CD14-positive monocyte (primary cell): ENCODE data around the gene MBD5. TPM values are rescaled to one million over a fixed set of nuclear protein-coding genes. Genes with fewer than 3 reads are reported as not detected.

Source experiments
- DNase-seq, 3 donors: peaks; one replicate each; pipeline ENCODE4 v3.0.0-alpha.2; 2011 to 2022
- H2AFZ ChIP-seq: 2 replicates; pipeline ENCODE4 v1.6.0; 2012; ENCODE audit warnings: mild to moderate bottlenecking, low read depth, low read length, inconsistent platforms; ENCODE audit not compliant: insufficient read depth, poor library complexity, severe bottlenecking
- H3K27ac ChIP-seq, 2 donors: 1 replicate in 1 of 2; 2 replicates in 1 of 2; pipeline ENCODE4 v1.5.1; 2012 to 2013; ENCODE audit warnings: low read length in 2 of 2, control low read depth in 1 of 2, inconsistent platforms in 1 of 2, low read depth in 1 of 2, mild to moderate bottlenecking in 1 of 2
- H3K27me3 ChIP-seq, 2 donors: one replicate each; pipeline versions ENCODE4 v1.6.0 to v1.6.1; 2011 to 2013; ENCODE audit warnings: low read length in 2 of 2; ENCODE audit not compliant: control insufficient read depth in 2 of 2, insufficient read depth in 2 of 2
- H3K36me3 ChIP-seq, 2 donors: replicated peaks in 1 of 2; 1 replicate in 1 of 2; 2 replicates in 1 of 2; pipeline versions ENCODE4 v1.5.1 to v1.6.1; 2012 to 2013; ENCODE audit warnings: low read length in 2 of 2, control low read depth in 1 of 2, inconsistent platforms in 1 of 2, mild to moderate bottlenecking in 1 of 2; ENCODE audit not compliant: insufficient read depth in 2 of 2, control insufficient read depth in 1 of 2
- H3K4me1 ChIP-seq, 2 donors: 1 replicate in 1 of 2; 2 replicates in 1 of 2; pipeline versions ENCODE4 v1.5.1 to v1.6.1; 2012 to 2013; ENCODE audit warnings: low read length in 2 of 2, control low read depth in 1 of 2, inconsistent platforms in 1 of 2, mild to moderate bottlenecking in 1 of 2, moderate library complexity in 1 of 2; ENCODE audit not compliant: insufficient read depth in 2 of 2, control insufficient read depth in 1 of 2
- H3K4me2 ChIP-seq: replicated peaks from 2 replicates; pipeline ENCODE3; 2012; ENCODE audit warnings: low read length, moderate library complexity, mild to moderate bottlenecking; ENCODE audit not compliant: poor library complexity, severe bottlenecking; ENCODE audit errors: extremely low read depth
- H3K4me3 ChIP-seq, 3 experiments: fragments of 200-600 bp in 1 of 3; sonication (generic) in 1 of 3; replicated peaks in 1 of 3; 1 replicate in 2 of 3; 2 replicates in 1 of 3; pipeline ENCODE4 v1.5.1; 2011 to 2013; ENCODE audit warnings: low read length in 3 of 3, mild to moderate bottlenecking in 3 of 3, control low read depth in 2 of 3, low read depth in 2 of 3, inconsistent platforms in 1 of 3, moderate library complexity in 1 of 3
- H3K79me2 ChIP-seq: 2 replicates; pipeline ENCODE4 v1.6.0; 2012; ENCODE audit warnings: mild to moderate bottlenecking, control low read depth, inconsistent platforms, low read length, moderate library complexity; ENCODE audit not compliant: insufficient read depth
- H3K9ac ChIP-seq: 2 replicates; pipeline ENCODE4 v1.6.0; 2017; ENCODE audit warnings: low read length, mild to moderate bottlenecking; ENCODE audit not compliant: insufficient read depth, poor library complexity, severe bottlenecking
- H3K9me3 ChIP-seq, 2 donors: replicated peaks in 1 of 2; 1 replicate in 1 of 2; 2 replicates in 1 of 2; pipeline versions ENCODE4 v1.5.1 to v1.6.1; 2012 to 2013; ENCODE audit warnings: low read length in 2 of 2, control low read depth in 1 of 2; ENCODE audit not compliant: control insufficient read depth in 1 of 2, insufficient read depth in 1 of 2
- H4K20me1 ChIP-seq: 2 replicates; pipeline ENCODE4 v1.6.0; 2012; ENCODE audit warnings: mild to moderate bottlenecking, low read length, control low read depth, moderate library complexity; ENCODE audit not compliant: insufficient read depth
- H3K27ac Mint-ChIP-seq, 7 donors: one replicate each; pipeline ENCODE4 v1.8.0; 2020; ENCODE audit warnings: mild to moderate bottlenecking in 7 of 7, mixed read lengths in 7 of 7, moderate library complexity in 6 of 7, inconsistent platforms in 2 of 7
- H3K27me3 Mint-ChIP-seq, 3 donors: one replicate each; pipeline ENCODE4 v1.8.0; 2021 to 2022; ENCODE audit warnings: low read depth in 3 of 3, mild to moderate bottlenecking in 3 of 3, mixed read lengths in 3 of 3, moderate library complexity in 3 of 3, inconsistent platforms in 1 of 3
- H3K36me3 Mint-ChIP-seq, 2 donors: one replicate each; pipeline ENCODE4 v1.8.0; 2020; ENCODE audit warnings: mixed read lengths in 2 of 2, inconsistent platforms in 1 of 2, mild to moderate bottlenecking in 1 of 2
- H3K4me1 Mint-ChIP-seq: one replicate; pipeline ENCODE4 v1.8.0; 2020; ENCODE audit warnings: mild to moderate bottlenecking, mixed read lengths
- H3K4me3 Mint-ChIP-seq, 2 donors: one replicate each; pipeline ENCODE4 v1.8.0; 2020; ENCODE audit warnings: mild to moderate bottlenecking in 2 of 2, mixed read lengths in 2 of 2, moderate library complexity in 1 of 2
- H3K9me3 Mint-ChIP-seq, 7 donors: one replicate each; pipeline ENCODE4 v1.8.0; 2020 to 2022; ENCODE audit warnings: mixed read lengths in 7 of 7, mild to moderate bottlenecking in 6 of 7, moderate library complexity in 6 of 7, inconsistent platforms in 2 of 7
- WGBS: methylation state at CpG from one replicate; pipeline ENCODE4 v1.1.5; 2013; ENCODE audit warnings: missing lambda C conversion rate; ENCODE audit not compliant: insufficient coverage; 5-methylcytosine and 5-hydroxymethylcytosine counted together
- intact Hi-C, 2 donors: fragments of 100-400 bp; cut with micrococcal nuclease; formaldehyde crosslinking; loops; one replicate each; pipeline versions ENCODE4 v1.15.0 to v1.15.1; 2023
- polyA plus RNA-seq, 3 donors: library from polyadenylated mRNA; depleted of rRNA in 1 of 3; unstranded in 2 of 3; stranded (reverse) in 1 of 3; fragments of 300-500 nt in 2 of 3; fragments of >200 nt in 1 of 3; fragmentation: Illumina TruSeq in 2 of 3; gene quantifications; 1 replicate in 2 of 3; 2 replicates in 1 of 3; pipeline ENCODE4 v1.2.3, GENCODE V29; 2012 to 2021
- TF ChIP-seq, protein P1 (sequence below): fragments of 200-600 bp; IDR thresholded peaks from one replicate; pipeline ENCODE4 v1.8.0; 2022; ENCODE audit warnings: antibody characterized with exemption, mild to moderate bottlenecking

MBD5 gene
- polyA plus RNA-seq, 3 donors = 2.3 to 5.7 (median 3.5) TPM

DNA sequence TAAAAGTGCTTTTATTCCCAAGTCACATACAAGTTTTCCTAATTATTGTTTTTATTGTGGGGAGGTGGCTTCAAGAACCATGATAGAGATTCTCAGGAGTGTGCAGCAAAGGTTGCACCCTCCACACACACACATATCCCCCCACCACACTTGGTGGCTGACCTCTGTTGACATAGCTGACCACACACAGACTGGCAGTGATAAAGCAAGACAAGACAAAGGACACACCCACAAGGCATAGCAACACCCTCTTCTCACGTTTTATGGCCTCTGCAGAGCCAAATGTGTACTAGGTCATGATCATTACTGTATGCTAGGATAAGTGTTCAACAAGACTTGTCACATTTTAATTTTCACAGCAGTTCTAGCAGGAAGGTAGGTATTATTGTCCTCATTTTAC lies 480.7 kb downstream of the MBD5 start:
- no peaks in the 10 kb centered on the region for H3K4me1 ChIP-seq
- no peaks in the 10 kb centered on the region for H4K20me1 ChIP-seq
- H3K9ac ChIP-seq = no peak overlapping the region
- H3K27me3 ChIP-seq = no peaks in the 10 kb centered on the region
- H3K4me3 ChIP-seq = no peak overlapping the region
- TF ChIP-seq, protein P1, sequence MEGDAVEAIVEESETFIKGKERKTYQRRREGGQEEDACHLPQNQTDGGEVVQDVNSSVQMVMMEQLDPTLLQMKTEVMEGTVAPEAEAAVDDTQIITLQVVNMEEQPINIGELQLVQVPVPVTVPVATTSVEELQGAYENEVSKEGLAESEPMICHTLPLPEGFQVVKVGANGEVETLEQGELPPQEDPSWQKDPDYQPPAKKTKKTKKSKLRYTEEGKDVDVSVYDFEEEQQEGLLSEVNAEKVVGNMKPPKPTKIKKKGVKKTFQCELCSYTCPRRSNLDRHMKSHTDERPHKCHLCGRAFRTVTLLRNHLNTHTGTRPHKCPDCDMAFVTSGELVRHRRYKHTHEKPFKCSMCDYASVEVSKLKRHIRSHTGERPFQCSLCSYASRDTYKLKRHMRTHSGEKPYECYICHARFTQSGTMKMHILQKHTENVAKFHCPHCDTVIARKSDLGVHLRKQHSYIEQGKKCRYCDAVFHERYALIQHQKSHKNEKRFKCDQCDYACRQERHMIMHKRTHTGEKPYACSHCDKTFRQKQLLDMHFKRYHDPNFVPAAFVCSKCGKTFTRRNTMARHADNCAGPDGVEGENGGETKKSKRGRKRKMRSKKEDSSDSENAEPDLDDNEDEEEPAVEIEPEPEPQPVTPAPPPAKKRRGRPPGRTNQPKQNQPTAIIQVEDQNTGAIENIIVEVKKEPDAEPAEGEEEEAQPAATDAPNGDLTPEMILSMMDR = no peak
- no peaks in the 10 kb centered on the region for H3K36me3 Mint-ChIP-seq
- no peaks in the 10 kb centered on the region for H3K9me3 ChIP-seq
- no peaks in the 10 kb centered on the region for H3K36me3 ChIP-seq
- no peak overlapping the region for H3K4me3 Mint-ChIP-seq
- H3K27me3 Mint-ChIP-seq = peaks cover 0 to 2% (median 0%) of the 10 kb centered on the region in 3 donors
- intact Hi-C loops = no loop called here
- no peak overlapping the region for H3K4me2 ChIP-seq
- no peak overlapping the region for H3K27ac ChIP-seq
- no peak overlapping the region for H3K27ac Mint-ChIP-seq
- WGBS = no CpG with 5 or more reads among the region's 1 CpG
- no peaks in the 10 kb centered on the region for H3K79me2 ChIP-seq
- H3K9me3 Mint-ChIP-seq = peaks cover 0 to 2% (median 0%) of the 10 kb centered on the region in 7 donors
- DNase-seq = no peak
- H3K4me1 Mint-ChIP-seq = no peaks in the 10 kb centered on the region
- no peak overlapping the region for H2AFZ ChIP-seq

DNA sequence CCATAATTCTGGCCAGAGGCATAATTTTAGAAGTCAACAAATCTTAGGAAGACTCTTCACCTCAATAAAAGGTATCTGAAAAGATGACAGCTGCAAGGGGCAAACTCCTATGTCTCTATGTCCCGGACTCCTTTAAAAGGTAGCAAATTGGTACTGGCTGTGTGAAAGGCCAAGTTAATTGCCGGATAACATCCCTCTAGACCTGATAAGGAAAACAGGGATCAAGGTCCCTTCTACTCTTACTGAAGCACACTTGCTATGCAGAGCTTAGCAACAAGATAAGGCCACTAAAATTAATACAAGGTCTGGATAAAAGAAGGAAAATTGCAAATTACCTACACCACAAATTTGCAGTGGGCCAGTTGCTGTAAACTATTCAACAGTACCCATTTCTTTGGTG lies 482.6 kb downstream of the MBD5 start:
- Histone ChIP-seq H3K27ac (no peak overlapping the region), H3K36me3 (no peaks in the 10 kb centered on the region), H3K4me2 (no peak overlapping the region), H3K9me3 (no peaks in the 10 kb centered on the region), H2AFZ (no peak overlapping the region), H3K9ac (no peak overlapping the region), H3K4me1 (no peaks in the 10 kb centered on the region), H3K27me3 (no peaks in the 10 kb centered on the region), H3K79me2 (no peaks in the 10 kb centered on the region), H4K20me1 (no peaks in the 10 kb centered on the region), H3K4me3 (no peak overlapping the region)
- intact Hi-C loops = no loop called here
- no peaks in the 10 kb centered on the region for H3K9me3 Mint-ChIP-seq
- peaks cover 0 to 2% (median 0%) of the 10 kb centered on the region in 3 donors for H3K27me3 Mint-ChIP-seq
- no peaks in the 10 kb centered on the region for H3K36me3 Mint-ChIP-seq
- DNase-seq = no peak
- no peaks in the 10 kb centered on the region for H3K4me1 Mint-ChIP-seq
- H3K4me3 Mint-ChIP-seq = no peak overlapping the region
- no peak overlapping the region for H3K27ac Mint-ChIP-seq
- TF ChIP-seq, protein P1 = no peak
- no CpG with 5 or more reads among the region's 2 CpGs for WGBS
